SIG-M5 (cell line): Measurements from ENCODE around the gene CTNNA1.

Experiments
- DNase-seq: peaks from one replicate; lab custom pipeline; 2025; lab: John Stamatoyannopoulos, UW

The CTNNA1 gene

DNA sequence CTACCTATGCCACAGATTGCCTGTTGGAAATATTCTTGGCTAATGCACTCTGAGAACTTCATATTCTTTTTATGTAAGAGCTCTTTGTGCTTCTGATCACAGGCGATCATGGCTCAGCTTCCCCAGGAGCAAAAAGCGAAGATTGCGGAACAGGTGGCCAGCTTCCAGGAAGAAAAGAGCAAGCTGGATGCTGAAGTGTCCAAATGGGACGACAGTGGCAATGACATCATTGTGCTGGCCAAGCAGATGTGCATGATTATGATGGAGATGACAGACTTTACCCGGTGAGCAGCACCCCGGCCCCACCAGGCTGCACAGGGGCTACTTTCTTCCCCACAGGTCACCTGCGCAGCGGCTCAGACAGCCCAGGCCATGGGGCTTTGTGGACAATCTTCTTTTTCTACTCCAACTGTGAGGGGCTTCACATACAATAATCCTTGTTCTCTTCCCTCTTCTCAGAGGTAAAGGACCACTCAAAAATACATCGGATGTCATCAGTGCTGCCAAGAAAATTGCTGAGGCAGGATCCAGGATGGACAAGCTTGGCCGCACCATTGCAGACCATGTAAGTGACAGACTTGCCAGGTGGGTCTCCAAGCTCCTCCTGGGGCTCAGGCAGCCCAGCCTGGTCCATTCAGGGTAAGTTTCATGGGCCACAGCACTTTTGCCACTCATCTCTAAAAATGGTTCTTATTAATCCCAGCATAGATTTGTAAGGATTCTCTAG, 177.3 kb downstream of the CTNNA1 start:
- no peak for DNase-seq

DNA sequence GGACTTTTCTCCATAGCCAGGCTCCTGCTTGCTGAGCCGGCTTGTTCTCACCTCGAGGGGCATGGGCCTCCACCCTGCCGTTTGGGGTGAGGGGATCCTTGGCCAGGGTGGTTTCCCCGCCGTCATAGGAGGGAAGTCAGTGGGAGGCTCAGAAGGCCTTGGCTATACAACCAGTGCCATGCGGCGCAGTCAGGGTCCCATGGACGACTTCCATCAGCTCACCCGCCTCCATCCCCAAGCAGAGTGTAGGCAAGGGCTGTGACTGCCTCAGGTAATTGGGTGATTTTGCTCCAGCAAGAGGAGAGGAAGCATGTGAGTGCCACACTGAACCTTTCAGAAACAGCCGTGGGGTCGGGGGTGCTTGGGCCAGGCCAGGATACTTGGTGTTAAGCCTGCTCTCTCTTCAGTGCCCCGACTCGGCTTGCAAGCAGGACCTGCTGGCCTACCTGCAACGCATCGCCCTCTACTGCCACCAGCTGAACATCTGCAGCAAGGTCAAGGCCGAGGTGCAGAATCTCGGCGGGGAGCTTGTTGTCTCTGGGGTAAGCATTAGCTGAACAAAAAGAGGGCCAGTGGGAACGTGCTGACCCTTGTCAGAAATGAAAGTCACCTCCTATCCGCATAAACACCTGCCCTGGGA, 179.1 kb downstream of the CTNNA1 start:
- no peak for DNase-seq

DNA sequence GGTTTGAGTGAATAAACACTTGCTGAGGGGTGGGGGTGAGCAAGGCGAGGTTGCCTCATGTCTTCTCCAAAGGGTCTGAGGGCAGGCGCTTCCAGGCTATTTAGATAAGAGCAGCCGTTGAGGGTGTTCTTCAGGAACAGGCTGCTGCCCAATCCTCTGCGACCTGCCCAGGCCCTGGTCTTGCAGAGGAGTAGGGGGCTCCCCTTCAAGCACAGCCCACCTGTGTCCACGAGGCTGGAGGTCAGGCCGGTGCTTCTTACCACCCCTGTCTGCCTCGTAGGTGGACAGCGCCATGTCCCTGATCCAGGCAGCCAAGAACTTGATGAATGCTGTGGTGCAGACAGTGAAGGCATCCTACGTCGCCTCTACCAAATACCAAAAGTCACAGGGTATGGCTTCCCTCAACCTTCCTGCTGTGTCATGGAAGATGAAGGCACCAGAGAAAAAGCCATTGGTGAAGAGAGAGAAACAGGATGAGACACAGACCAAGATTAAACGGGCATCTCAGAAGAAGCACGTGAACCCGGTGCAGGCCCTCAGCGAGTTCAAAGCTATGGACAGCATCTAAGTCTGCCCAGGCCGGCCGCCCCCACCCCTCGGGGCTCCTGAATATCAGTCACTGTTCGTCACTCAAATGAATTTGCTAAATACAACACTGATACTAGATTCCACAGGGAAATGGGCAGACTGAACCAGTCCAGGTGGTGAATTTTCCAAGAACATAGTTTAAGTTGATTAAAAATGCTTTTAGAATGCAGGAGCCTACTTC, 180.5 kb downstream of the CTNNA1 start:
- DNase-seq, result no peak

DNA sequence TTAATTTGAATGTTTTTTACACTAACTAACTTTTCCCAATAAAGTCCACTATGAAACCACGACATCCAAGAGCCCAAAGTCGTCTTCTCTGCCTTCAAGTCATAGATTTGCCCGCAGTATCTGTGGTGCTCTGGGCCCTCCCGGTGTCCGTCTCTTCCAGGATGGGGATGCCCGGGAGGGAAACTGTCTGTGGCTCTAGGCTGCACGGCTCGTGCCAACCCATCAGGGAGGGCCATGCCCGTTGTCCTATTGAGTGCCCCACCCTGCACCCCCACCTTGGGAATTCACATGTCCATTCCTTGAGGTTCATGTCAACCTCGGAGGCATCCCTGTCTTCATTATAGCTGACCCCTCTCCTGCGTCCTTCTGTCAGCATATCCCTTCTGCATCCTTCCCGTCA, 181.7 kb downstream of the CTNNA1 start:
- DNase-seq, result no peak

DNA sequence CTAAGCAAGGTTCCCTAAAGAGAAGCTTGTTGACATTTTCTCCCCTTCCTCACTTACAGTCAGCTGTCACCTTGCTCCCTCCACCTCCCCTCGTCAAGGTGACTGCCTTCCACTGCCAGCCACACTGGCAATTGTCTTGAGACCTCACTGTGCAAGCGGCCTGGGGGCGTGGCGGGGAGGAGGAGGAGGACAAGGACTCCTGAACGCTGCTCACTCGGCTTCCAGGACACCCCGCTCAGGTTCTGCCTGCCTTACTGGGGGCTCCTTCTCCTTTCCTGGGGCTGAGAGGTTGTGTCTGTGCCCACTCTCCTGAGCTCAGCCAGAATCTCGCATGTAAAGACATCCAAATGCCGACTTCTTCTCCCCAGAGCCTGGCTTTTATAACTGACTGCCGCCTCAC, 182.2 kb downstream of the CTNNA1 start:
- DNase-seq, result no peak

DNA sequence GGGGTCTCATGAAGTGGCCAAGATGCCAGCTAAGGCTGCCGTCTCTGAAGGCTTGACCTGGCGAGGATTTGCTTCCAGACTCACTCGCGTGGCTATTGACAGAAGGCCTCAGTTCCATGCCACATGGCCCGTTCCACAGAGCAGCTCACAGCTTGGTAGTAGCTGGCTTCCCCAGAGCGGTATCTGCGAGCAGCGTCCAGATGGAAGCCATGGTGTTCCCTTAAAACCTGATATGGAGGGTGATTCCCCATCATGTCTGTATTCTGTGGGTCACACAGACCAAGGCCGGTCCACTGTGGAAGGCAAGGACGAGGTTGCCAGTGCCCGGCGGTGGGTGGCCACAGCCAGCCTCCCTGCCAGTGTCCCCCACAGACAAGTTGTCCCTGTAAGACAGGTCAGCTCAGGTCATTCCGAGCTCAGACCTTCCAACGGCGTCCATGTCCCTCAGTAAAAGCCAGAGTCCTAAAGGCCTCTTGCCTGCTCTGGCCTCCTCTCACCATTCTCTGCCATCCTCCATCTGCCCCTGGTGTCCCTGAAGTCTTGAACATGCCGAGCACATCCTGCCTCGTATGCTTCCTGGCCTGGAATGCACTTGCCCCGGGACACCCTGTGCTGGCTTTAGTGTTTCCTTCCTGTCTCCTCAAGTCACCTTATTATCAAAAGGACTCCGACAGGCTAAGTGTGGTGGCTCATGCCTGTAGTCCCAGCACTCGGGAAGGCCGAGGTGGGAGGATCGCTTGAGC, 183.2 kb downstream of the CTNNA1 start:
- DNase-seq, result no peak

DNA sequence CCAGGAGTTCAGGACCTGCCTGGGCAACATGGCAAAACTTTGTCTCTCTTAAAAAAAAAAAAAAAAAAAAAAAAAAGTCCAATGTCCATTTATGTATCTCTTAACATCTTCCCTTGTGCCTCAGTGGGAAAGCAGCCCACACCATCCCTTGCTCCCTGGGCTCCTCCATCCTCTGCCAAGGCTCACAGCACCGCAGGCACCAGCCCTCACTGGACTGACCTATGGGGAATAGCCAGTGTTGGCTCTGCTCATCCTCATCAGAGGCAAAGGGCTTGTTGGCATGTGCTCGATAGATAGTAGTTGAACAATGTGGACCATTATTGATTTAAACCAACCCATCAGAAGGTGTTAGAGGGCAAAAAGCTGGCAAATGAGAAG, 183.7 kb downstream of the CTNNA1 start:
- no peak for DNase-seq

DNA sequence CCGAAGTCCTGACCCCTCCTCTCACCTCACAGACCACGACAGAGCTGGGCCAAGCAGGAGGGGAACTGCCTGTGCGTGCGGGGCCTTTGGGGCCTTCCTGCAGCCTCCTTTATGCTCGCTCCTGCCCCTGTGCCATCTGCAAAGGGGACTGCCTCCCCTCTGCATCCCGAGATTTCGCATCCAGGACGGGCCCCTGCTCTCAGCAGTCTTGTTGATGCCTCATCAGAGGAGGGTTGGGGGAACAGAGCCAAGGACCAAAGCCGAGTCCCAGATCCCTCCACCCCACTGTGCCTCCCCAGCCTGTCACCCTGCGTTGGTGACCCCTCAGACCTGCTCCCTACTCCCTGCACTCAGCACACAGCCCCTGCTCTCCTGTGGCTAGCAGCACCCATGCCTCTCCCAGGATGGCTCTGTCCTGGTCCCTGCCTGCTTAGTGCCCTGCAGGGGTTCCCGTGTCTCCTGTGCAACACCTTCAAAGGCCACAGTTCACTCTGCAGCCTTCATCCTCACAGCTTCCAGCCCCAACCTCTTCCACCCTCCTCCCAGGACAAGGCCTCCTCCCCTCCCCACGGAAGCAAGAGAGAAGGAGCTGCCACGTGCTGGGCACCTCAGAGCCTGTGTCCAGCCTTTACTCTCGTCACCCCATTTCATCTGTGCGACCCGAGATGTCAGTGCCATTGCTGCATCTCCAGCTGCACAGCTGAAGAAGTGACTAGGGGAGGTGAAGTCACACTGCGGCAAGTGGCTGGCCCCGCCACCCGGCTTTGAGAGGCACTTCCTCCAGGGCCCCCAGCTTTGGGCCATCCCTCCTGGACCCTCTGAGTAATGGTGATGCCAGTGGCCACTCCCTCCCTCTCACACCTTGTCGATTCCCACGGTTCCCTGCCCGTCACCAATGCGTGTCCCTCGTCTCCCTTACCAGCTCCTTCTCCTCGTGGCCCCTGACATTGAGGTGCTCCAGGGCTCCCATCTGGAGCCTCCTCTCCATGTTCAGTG, 184.5 kb downstream of the CTNNA1 start:
- DNase-seq, result no peak

DNA sequence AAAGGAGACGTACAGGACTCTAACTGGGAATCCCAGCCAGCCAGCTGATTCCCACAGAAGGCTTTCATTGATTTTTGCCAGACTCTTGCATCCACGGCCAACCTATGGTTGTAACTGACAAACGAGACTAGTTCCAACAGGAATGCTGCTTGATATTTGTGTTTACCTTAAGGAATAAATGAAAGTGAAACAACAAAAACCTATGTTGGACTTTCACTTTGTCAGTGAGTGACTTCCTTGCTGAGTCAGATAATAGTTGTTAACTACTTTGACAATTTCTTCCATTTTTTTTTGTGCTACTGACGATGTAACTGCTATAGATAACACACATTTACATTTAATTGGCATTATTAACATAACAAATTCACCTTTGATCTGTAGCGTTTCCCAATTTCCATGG, 185.3 kb downstream of the CTNNA1 start:
- no peak for DNase-seq

DNA sequence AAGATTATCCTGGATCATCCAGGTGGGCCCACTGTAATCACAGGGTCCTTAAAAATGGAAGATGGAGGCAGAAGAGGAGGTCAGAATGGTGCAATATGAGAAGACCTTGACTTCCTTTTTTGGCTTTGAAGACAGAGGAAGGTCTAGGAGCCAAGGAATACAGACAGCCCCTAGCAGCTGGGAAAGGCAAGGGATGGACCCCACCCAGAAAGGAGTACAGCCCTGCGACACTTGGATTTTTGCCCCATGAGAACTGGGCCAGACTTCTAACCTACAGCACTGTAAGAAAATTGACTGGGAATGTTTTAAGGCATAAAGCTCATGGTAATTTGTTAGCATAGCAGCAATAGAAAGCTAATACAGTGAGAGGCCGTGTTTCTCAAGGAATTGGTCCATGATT, 188.8 kb downstream of the CTNNA1 start:
- no peak for DNase-seq

DNA sequence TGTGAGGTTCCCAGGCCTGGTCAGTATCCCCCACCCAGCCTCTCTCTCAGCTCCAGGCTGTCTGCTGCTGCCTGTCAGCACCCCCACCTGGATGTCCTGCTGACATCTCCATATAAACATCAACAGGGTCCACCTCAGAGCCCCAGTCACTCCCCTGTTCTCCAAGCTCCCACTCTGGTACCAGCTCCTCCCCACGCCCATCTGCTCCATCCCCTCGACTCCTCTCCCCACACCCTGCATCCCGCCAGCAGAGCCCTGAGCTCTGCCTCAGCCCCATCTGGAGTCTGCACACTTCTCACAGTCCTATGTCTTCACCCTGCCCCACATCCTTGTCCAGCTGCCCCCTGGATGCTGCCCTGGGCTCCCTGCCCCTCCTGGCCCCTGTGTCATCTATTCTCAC, 189.6 kb downstream of the CTNNA1 start:
- DNase-seq, result no peak

DNA sequence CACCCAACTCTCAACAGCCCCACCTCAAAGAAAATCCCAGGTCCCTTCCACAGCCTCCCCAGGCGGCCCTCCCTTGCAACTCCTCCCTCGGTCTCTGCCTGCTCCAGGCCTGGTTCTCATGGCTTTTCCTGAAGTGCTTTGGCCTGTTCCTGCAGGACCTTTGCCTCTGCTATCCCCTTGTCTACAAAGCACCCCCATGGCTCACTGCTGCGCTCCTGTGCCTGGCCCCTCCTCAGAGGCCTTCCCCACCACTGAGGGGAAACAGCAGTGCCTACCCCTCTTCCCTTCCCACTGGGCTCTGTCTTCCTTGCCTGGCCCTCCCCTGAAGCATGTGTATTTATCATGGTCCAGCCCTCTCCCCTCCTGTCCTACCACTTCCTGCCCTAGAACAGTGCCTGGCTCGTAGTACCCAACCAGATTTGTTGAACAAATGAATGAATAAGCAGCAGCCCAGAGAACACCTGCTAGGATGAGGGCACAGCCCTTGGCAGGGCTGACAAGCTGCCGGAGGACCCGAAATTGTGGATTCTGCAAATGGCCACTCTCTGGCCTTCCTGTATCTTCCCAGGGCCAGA, 190.5 kb downstream of the CTNNA1 start:
- DNase-seq, result no peak

DNA sequence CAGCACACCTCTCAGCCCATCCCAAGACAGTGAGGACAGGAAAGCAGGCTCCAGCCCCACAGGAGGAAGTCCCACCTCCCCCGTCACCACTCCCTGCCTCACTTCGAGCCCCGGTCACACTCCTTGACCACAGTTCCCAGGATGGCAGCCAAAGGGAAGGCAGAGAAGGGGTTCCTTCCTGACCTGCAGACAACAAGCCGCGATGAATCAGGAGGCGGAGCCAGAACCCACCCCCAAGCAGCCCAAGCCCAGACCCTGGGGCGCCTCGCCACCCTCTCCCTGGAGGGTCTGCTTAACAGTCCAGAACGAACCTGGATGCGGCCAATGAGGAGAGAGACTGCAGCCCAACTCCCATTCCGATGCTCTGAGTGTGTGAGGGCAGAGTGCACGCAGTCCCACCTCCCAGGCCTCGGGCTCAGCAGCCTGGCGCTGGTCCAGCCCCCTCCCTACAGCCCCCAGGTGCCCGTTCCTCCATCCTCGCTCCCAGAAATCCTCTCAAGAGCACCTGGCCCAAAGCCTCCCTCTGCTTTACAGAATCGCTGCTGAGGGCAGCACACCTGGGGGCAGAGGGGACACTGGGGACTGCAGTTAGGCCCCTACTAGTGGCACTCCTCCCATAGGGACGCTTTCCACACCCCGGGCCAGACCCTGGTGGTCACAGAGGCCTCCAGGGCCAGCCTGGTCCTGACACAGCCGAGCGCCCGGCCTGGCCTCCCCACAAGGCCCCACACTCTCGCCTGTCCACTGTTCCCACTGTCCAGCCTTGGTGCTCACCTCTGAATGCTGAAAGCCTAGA, 191.5 kb downstream of the CTNNA1 start:
- DNase-seq, result no peak

DNA sequence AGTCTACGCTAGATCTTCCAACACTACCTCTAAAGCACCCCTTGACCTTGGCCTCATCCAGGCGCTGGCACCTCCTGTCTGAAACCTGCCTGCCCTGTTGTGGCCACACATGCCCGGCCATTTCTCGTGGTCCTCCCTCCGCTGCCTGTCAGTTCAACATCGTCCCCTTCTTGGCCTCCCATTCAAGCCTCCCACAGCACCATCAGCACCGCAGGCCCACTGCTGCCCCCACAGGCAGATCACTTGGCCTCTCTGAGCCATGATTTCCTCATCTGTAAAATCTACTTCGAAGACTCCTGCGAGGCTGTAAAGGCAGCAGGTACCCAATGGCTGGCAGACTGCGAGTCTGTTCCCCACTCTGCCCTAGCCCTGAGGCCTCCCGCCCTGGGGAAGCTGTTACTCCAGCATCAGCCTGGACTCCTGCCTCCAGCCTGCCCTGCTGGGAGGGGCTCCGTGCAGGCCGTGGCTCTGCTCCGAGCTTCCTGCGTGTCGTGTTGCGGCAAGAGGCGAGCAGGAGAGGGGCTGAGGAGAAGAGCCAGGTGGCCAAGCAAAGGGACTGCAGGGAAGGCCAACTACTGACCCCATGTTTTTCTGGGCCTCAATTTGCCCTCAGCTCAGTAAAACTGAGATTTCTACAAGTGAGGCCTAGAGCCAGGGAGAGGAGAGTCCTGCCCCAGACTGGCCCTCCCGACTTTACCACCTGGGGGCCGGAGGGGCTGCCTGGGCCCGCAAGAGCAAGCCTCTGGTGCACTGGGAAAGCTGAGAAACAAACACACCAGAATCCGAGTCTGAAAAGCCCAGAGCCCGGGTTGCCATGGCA, 192.4 kb downstream of the CTNNA1 start:
- DNase-seq, result no peak

DNA sequence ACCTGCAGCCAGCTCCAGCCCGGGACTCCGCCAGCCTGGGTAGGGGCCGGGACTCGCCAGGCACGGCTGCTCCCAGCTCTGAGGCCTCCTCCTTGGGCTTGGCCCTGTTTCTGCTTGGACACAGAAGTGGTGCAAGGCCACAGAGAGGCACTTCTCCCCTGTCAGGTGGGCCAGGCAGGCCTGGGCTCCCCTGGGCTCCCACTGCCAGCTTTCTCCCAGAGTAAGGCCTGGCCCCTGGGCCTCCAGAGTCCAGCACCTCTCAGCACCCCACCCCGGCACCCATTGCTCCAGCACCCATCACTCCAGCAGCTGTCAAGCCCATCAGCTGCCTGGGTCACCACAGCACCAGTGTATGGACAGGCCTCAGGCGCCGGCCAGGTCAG, 193.0 kb downstream of the CTNNA1 start:
- DNase-seq, result no peak

DNA sequence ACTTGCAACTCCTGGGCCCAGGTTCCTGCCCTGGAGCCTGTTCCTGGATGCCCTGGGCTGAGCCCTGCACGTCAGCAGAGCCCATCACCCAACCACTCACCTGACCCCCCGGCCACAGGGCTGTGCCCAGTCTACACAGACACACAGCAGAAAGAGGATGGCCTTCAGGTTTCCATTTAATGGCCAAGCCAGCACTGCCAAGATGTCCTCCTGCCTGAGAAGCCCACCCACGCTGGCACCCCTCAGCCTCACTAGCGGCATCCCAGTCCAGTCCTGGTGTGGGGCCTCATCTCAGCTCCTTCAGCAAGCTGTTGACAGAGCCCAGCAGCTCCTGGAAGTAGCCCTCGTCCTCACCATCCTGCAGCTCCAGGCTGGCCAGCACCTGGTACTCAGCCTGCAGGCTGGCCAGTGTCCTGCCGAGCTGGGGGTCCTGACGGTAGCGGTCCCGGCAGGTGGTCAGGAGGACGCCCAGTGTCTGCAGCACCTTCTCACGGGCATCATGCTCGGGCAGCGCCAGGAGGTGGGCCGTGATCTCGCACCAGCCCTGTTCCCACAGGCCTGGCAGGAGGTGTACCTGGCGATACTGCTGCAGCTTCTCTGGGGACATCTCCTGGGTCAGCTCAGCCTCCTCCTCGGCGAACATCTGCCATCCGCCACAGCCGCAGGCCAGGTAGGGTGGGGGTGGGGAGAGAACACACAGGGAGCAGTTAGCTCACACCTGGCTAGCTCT, 193.8 kb downstream of the CTNNA1 start:
- no peak for DNase-seq

DNA sequence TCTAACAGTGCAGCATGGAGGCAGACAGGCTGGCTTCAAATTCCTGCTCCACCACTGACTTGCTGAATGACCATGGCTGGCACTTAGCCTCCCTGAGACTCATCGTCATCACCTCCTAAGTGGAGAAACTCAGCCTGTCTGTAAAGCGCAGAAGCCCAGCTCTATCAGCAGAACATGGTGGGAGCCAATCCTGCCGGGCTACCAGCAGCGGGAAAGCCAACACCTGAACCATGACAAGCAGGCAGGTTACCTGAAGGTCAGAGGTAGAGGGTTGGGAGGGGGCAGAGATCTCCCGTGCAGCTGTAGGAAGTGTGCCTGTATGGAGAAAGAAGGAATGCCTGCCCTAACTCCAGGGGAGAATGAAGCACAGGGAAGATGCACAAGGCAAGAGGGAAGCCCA, 194.6 kb downstream of the CTNNA1 start:
- DNase-seq, result no peak

DNA sequence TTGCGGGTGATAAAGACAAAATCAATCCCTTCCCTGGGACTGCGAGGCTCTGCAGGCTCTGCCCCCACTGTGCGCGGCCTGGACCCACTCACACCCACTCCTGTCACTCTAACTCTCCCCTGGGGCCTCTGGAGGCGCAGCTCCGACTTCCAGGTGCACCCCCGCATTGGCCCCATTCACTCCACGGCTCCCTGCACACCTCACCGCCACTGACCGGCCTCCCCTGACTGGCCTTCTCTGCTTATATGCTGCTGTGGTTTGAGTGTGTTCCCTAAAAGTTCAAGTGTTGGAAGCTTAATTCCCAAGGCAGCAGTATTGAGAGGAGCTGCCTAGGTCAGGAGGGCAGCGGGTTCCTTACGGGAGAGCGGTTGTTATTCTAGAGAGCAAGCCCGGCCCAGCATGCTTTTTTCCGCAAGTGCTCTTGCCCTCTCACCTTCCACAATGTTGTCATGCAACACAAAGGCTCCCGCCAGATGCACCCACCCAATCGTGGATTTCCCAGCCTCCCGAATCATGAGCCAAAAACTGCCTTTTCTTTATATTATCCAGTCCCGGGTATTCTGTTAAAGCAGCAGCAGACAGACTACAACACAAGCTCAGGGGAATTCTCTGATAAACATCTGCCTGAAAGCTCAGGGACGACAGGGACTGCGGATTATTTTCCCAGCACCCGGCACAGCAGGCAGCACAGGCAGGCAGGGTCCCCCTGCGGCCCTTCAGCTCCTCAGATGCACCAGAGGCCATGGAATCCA, 195.4 kb downstream of the CTNNA1 start:
- no peak for DNase-seq
